GM21528 (cell line): ENCODE data around the gene MTERF4.

Source experiments
- ATAC-seq: cut with Tn5 transposase; IDR thresholded peaks from one replicate; pipeline ENCODE4 v1.9.1; 2021; ENCODE audit warnings: mild to moderate bottlenecking, moderate library complexity; ENCODE audit not compliant: unreplicated experiment, low FRiP score

The MTERF4 gene

GRCh38 chr2:241091734-241092445 lies 10.2 kb downstream of the MTERF4 start:
- ATAC-seq, result no peak

- ATAC-seq, result no peak
Measured at GRCh38 chr2:241091201-241091600, 10.9 kb downstream of the MTERF4 start.

GRCh38 chr2:241088791-241089732 lies 13.0 kb downstream of the MTERF4 start:
- no peak for ATAC-seq

DNA sequence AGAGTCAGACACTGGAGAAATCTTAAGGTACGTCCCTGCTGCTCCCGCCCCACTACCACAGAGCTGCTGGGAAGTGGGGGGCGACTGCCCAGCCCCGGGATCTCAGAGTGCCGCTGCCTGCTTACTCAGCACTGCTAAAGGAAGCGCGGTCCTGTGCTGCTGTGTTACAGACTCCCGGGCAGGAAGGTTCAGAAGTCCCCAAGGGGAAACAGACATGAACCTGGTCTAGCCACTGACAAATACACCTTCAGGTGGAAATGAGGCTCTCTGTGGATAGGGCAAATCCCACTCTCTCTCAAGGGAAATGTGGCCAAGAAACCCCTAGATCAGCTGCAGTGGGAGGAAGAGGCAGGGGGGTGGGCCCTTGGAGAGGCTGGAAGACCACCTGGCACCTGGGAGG lies 13.7 kb downstream of the MTERF4 start:
- no peak for ATAC-seq

DNA sequence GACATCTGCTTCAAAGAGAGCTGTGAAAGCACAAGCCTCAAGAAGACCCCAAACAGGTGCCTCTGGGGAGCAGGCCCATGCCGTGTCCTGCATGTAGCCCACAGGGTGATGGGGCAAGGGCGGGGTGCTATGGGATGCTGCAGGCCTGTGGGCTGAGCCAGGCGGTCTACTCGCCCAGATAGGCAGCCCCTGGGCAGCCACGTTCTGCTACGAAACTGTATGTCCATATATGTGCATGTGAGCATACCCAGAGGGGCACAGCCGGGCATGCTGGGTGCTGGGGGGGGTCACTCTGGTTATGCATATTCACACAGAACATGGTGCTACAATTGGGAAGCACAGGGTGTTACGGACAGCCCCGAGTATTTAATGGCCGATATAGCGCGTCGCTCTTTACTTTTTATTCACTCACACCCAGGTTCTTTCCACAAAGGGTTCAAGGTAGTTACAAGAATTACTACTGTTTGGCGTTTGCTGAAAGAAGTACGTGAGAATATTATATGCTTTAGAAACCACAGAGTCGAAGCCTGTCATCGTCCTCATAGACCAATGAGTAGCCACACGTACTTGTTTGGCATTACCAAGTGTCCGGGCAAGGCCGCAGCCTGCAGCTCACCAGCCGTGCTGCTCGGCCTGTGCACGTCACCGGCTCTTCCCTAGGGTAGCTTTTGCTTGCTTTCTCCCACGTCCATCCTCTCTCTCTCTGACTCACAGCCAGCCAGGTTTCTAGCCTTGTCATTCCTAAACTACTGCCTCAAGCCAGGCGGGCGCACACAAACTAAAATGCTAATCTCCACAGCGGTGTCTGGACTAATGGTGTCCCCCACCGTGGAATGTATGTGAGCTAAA lies 14.4 kb downstream of the MTERF4 start:
- no peak for ATAC-seq

DNA sequence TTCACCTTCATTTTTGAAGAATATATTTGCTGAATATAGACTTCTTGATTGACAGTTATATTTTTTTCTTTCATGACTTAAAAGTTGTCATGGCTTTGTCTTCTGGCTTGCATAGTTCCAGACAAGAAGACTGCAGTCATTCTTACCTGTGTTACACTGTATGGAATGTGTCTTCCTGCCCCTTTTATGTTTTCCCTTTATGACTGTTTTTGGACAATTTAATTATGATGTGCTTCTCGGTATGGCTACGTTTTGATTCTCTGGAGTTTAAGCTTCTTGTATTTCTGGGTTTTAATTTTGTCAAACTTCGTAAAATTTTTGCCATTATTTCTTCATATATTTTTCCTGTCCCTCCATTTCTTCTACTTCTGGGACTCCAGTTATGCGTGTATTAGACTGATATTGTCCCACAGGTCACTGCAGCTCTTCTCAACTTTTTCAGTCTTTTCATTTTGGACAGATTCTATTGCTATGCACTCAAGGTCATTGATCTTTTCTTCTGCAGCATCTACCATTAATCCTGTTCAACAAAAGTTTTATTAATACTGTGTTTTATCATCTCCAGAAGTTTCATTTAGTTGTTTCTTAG lies 17.1 kb downstream of the MTERF4 start:
- ATAC-seq, result no peak

DNA sequence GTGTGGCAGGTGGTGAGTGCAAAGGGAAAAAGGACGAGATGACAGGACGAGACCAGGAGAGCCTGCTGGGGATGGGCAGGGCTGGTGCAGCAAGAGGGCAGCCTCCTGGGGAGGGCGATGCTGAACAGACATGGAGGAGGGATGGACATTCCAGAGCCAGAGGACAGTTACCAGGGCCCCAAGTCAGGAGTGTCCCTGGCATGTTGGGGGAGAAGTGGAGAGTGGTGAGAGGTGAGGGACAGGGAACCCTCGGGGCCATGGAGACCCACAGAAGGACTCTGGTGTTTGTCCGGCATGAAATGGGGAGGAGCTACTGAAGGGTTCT lies 19.0 kb downstream of the MTERF4 start:
- ATAC-seq, result no peak

DNA sequence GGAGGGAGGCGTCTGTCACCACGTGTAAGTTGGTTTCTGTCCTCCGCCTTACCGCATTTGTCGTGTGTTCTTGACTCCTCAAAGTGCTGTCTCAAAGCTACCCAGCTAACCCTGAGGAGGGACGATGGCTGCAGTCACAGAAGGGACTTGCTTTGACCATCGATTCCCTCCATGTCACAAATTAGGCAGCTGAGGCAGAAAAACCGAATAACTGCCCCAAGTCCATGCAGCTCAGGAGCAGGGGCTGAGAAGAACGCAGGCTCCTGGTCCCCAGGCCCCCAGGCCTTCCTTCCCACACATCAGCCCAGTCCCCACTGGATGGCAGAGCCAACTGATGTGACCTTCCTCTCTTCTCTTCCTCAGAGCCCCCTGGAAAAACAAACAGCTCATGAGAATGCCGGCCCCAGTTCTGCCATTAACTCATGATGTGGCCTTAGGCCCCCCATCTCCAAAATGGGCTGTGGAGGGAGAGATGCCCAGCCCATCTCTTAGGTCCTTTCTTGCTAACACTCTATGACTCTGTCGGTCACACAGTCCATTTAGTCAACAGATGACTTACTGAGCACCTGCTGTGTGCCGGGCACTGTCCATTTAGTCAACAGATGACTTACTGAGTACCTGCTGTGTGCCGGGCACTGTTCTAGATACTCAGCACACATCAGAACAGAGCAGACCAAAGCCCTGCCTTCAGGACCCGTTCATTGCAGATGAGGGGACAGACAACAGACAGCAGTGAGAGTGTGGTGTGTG lies 19.6 kb downstream of the MTERF4 start:
- ATAC-seq, result no peak

DNA sequence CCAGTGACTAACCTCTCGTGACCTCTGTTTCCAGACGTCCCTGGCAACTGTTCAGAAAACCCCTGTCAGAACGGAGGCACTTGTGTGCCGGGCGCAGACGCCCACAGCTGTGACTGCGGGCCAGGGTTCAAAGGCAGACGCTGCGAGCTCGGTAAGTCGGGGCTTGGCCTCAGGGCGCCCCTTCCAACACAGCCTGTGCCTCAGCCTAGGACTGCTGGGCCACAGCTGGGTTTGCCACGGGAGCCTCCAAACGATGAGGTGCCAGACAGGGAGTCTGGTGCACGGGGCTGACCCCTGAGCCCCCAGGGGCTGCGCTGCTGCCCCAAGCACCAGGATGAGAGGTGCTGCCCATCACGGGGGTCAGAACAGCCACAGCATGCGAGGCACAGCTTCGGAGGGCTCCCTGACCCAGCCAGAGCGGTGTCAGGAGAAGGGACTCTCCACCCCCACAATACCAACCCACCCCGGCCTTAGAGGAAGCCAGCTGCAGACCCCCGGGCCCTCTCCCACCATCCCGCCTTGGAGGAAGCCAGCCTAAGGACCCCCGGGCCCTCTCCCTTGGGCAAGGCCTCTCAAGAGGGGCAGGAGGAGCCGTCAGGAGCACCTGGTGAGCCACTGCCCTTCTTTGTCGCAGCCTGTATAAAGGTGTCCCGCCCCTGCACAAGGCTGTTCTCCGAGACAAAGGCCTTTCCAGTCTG lies 20.3 kb downstream of the MTERF4 start:
- ATAC-seq, result no peak

DNA sequence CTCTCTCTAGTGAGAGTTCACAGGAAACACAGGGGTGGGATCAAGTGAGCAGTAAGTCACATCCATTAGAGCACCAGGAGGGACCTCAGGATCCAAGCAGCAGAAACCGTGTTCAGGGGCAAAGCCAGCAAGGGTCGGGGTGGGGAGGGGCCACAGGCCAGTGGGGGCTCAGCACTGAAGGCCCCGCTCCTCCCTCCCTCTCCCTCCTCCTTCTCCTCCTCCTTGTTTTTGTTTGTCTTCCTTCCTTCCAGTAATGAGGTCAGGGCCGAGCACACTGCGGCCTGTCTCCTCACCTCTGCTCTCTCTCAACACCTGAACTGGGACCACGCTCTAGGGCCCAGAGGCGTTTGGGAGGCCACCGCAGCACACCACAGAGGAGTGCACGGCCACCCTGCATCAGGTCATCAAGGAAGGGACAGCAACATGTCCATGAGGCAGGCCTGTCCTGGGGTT lies 20.9 kb downstream of the MTERF4 start:
- no peak for ATAC-seq

DNA sequence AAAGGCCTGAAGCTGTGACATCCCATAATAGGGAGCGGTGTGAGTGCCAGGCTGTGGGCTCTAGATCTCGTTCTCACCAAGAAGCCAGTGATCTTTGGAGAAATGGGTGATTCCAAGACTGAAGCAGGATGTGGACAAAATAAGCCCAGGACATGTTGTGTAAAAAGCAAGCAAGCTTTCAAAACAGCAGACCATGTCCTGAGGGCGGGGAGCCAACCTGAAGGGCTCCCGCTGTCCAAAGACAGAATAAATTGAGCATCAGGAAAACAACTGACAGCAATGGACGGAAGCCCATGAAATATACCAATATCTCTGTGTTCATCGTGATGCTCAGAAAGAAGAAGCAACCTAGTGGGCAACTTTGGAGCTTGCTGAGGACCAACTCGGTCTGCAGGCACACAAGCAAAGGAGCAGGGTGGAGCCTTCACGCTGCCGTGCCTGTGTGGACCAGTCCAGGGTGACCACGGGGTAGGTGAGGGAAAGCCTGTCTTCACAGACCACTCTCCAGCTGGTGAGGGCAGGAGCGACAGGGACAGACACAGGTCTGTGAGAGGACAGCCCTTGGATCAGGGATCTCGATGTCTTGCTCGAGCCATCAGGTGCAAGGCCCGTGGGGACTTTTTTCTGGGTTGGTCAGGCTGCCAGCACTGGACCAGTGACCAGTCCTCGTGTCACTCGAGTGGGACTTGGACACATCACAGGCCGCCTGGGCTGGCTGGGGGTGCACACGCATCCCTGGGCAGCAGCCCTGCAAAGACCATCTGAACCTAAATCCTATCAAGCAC lies 21.5 kb downstream of the MTERF4 start:
- ATAC-seq, result no peak

- ATAC-seq, result no peak
Measured at GRCh38 chr2:241074901-241075540, 27.1 kb downstream of the MTERF4 start.

DNA sequence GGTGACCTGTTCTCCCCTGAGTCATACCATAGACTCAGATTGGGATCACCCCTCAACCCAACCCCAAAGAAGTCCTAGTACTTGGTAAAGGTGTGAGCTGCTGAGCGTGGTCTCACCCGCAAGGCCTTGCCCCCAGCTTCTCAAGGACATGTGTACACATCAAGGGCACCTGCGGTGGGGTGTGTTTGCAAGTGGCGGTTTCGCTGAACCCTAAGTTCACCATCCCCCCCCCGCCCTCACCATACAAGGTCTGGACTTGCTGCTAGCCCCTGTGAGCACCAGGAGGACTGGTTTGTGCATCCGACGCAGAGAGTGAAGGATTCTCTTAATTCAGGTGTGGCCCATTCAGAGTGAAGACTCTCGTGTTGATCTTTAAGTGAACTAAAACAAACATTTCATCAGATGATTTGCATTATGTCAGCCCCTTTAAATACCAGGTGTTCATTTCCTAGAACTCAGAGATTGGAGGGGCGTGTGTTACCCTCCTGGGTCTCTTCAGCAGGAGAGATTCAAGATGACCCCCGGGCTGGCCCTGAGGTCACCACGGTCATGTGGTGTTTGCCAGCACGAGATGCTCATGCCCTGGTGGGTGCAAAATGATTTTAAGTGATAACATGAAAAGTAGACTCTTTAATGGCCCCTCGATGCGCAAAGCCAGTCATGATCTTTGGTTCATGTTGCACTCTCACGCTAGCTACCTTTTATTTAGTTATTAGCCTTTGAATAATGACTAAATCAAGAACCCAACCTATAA lies 27.8 kb downstream of the MTERF4 start:
- no peak for ATAC-seq

- no peak for ATAC-seq
Measured at GRCh38 chr2:241073166-241074064, 28.7 kb downstream of the MTERF4 start.

DNA sequence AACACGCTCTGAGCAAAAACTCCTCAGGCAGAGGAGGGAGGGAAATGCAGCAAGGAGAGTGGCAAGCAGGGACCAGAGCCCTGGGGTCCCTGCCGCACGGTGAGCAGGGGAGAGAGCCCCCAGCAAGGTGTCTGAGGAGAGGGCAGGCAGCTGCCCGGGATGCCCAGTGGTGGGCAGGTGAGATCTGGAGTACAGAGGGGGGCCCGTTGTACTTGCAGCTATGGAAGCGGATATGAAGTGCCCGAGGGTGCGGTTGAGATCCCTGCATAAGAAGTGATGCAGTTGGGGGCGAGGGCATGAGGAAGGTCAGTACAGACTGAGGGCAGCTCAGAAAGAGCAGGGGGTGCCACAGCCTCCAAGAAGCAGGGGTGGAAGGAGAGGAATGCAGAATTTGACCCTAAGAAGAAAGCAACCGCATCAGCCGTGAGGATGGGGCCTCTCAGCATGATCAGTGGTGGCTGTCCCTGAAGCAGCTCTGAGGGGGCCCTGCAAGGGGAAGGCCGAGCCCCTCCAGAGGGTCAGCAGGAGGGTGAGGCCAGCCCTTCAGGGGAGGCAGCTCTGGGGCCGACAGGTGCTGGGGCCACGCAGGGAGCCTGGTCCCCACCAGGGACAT lies 29.4 kb downstream of the MTERF4 start:
- no peak for ATAC-seq

DNA sequence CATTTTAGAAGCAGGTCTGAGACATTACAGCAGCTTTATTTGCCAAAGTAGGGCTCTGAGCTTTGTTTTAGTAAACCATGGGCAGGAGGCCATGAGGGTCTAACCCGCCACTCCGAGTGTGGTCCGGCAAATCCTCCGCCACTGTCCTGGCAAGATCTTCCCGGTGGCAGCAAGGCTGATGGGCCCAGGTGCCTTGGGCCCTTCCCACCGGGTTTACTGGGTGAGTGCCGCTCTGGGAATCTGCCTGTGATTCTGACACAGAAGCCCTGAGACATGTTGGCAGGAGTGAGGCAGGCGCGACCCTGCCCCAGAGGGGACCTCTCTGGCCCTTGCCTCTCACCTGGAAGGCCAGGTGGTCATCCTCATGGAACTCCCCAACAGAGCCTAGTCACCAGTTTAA lies 29.9 kb downstream of the MTERF4 start:
- ATAC-seq, result no peak
